AG08396 (cell line): ENCODE measurements around the gene NCS1.

Experiments used
- DNase-seq: peaks from one replicate; pipeline ENCODE4 v3.0.0; 2012; ENCODE audit warnings: low spot score, mixed read lengths

NCS1 gene

DNA sequence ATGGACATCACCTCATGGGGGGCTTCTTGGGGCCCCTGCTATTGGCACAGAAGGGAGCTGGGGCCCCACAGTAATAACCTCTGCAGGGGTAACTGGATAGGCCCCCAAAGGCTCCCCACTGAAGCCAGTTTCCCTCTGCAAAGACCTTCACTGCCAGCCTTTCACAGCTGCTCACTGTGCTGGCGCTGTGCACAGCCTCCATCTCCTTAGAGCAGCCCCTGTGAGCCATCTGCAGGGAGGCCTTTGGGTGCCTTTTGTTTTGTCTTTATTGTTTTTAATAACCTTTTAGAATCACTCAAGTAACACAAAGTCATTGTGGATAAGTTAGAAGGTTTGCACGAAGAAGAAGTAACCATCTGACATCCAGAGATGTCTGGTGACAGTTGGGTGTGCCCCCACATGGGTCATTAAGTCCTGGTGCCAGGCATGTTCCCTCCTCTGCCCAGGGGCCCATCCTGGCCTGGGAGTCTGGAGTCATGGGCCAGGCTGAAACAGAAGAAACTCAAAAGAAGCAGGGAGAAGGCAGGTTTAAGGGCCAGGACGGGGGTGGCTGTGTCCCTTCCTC, 42.7 kb downstream of the NCS1 start:
- DNase-seq, result no peak

DNA sequence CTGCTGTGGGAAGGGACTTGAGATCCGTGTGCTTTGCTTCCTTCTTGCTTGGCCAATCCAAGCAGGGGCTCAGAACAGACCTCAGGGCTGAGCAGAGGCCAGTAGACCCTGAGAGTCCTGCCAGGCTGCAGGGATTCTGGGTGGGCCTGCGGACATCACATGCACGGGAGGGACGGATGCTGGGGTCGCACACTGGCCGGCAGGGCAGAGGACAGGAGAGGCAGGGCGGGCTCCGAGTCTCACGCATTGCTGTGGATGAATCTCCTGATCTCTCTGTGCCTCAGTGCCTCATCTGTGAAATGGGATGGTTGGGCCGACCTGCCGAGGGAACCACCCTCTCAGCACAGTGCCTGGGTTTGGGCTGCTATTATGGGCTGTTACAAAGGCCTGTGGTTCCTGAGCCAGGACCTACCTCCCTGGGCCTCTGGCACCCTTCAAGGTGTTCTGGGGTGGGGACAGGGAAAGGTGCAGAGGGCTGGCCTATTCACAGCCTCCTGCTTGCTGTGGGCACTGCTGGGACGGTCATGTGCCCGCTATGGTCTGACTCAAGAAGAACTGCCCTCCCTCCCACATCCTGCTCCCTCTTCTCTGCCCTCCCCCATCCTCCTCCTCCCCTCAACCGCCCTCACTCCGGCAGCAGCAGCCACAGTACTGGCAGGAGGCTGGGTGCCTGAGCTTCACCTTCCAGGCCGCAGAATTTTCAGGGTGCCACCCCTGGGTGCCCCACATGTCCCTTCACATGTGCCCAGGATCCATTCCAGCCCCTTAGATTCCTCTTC, 43.3 kb downstream of the NCS1 start:
- no peak for DNase-seq

GRCh38 chr9:130217838-130218237, 45.6 kb downstream of the NCS1 start:
- DNase-seq, result no peak

GRCh38 chr9:130219661-130220096, 47.5 kb downstream of the NCS1 start:
- DNase-seq, result no peak

GRCh38 chr9:130220352-130220751, 48.1 kb downstream of the NCS1 start:
- peak; percentile 74 for DNase-seq

DNA sequence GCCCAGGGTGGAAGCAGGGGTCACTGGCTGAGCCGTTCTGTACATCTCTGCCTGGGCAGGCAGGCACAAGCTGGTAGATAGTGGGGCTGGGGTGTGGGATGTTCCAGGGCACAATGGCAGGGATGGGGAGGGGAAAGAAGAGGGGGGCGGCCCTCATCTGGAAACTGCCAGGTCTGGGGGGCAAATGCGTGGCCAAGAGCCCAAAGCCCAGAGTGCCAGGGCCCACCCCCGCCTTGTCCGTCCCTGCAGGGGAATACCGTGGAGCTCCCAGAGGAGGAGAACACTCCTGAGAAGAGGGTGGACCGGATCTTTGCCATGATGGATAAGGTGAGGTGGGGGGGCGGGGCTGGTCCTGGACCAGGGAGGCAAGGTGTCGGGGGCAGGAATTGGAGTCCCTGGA, 50.6 kb downstream of the NCS1 start:
- DNase-seq, result no peak

- DNase-seq, result no peak
These were observed 52.9 kb downstream of the NCS1 start for GRCh38 chr9:130225071-130225470.

- DNase-seq, result no peak
These were observed 53.4 kb downstream of the NCS1 start for GRCh38 chr9:130225586-130225985.

DNA sequence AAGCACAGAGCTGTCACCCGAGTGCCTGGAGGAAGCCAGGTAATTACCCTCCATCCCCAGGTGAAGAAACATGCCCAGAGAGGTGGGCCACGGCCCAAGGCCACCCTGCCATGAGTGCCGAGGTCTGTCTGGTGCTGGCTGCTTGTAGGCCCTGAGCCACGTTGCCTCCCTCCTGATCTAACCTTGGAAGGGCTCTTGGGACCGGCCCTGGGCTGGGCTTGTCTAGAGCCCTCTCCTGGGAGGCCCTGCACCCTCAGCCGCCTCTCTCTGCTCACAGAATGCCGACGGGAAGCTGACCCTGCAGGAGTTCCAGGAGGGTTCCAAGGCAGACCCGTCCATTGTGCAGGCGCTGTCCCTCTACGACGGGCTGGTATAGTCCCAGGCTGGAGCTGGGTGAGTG, 53.9 kb downstream of the NCS1 start:
- no peak for DNase-seq

- DNase-seq, result no peak
These were observed 55.6 kb downstream of the NCS1 start for GRCh38 chr9:130227833-130228232.

DNA sequence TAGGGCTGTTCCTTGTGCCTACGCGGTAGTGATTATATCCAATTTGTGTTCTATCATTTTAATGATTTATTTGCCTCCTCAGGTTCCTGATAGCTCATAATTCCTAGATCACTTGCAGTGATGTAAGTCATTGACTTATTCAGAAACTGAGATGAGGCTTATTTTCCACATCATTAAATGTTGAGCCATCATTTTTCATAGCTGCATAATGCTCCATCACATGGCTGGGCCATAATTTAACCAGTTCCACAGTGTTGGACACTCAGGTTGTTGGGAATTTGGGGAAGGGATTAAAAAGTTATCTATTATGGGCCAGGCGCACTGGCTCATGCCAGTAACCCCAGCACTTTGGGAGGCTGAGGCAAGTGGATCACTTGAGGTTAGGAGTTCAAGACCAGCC, 57.6 kb downstream of the NCS1 start:
- DNase-seq, result no peak

DNA sequence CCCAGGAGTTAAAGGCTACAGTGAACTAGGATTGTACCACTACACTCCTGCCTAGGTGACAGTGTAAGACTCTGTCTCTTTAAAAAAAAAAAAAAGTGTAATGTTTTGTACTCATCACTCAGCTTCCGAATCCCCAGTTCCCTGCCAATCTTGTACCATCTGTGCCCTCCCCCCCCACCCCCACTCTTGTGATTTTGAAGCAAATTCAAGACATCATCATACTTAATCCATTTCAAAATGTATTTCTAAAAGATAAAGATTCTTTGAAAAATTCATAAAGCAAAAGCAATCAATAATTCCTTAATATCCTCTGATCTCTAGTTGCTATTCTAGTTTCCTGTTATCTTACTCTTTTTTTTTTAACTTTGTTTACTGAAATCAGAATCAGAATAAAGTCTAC, 58.4 kb downstream of the NCS1 start:
- no peak for DNase-seq

DNA sequence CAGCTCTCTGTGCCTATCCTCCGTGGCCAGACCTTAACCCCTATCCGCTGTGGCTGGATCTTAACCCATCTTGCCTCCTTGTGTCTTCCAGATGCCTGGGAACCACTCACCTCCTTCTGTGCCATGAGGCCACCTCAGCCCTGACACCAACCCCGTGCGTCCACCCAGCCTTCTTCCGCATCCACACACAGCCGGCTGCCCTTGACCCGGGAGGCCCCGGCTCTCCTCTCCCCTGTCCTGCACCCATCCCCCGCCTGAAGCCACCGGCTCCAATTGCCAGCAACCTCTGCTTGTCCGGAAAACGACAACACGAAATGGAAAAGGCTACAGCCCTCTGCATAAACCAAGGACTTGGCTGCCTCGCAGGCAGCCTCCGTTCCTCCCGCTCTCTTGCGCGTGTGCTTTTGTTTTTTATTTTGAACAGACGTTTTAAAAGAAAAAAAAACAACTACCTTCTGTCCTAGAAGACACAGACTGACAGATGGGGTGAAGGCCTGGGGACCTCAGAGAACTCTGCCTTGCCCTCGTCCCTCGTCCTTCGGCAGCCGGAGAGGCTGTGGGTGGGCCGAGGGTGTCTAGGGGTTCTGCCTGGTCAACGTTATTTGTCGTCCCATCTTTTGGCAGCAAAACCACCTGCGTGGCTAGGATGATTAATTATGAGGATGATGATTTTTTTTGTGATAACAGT, 60.8 kb downstream of the NCS1 start:
- DNase-seq, result no peak

DNA sequence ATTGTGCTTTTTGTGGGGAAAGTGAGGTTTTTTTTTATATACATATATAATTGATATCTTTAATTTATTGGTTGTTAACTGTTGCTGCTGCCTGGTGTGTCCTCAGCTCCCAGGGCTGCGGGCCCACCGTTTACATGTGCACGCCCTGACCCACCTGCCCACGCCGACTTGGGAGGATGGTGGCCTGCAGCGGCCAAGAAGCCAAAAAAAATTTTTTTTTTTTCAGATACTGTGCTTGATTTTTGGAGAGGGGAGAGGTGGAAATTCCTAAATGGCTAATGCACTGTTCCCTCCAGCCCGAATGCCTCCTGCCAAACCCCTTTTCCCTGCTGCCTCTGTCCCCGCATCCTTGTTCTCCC, 61.4 kb downstream of the NCS1 start:
- DNase-seq, result no peak

GRCh38 chr9:130234340-130235260, 62.4 kb downstream of the NCS1 start:
- DNase-seq, result no peak

GRCh38 chr9:130235558-130236435, 63.6 kb downstream of the NCS1 start:
- peak; percentile 72 for DNase-seq

GRCh38 chr9:130236436-130236985, 64.3 kb downstream of the NCS1 start:
- no peak for DNase-seq

DNA sequence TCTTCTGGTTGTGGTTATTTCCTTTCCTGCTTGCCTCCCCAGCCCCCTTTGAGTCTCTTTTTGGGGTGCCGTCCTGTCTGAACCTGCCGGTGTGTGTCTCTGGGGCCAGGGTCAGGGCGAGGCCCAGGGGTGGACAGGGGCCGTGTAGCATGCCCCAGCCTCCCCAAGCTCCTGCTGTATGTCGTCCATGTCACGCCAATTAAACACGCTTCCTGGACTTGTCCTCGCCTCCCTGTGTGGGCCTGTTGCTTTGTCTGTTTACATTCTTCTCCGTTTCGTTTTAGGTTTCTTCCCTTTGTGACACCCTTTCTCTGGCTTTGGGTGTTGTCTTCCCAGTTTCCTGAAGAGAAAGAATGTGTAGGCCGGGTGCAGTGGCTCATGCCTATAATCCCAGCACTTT, 64.9 kb downstream of the NCS1 start:
- DNase-seq, result no peak

- no peak for DNase-seq
These were observed 65.7 kb downstream of the NCS1 start for GRCh38 chr9:130237763-130238524.

DNA sequence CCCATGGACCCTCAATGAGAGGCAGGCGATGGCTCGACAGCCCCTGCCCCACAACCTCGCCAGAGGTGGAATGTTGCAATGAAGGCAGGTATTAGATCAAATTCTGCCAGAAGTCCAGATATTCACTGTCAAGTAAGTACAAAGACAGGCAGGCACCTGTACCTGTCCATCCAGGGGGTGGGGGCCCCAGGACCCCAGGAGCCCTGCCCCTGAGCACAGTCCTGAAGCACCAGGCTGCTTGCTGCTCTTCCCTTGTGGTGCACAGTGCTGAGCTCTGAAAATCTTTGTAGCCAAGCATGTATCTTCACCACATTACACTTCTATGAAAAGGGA, 67.1 kb downstream of the NCS1 start:
- DNase-seq, result no peak
